H1 (cell line): ENCODE data around the gene SUSD5. TPM values are rescaled to one million over a fixed set of nuclear protein-coding genes. Genes with fewer than 3 reads are reported as not detected.

Experiments used
- ASH2L ChIP-seq: fragments of 200-600, 300-600 bp; sonication (generic); IDR thresholded peaks from one replicate; pipeline ENCODE4 v1.7.1; 2017; ENCODE audit warnings: low read length
- CHD7 ChIP-seq: fragments of 300-600 bp; sonication (generic); IDR thresholded peaks from 2 replicates; pipeline ENCODE4 v1.7.1; 2012; ENCODE audit warnings: low read length, moderate library complexity, mild to moderate bottlenecking, inconsistent platforms; ENCODE audit not compliant: insufficient replicate concordance
- EP300 ChIP-seq, 2 experiments: IDR thresholded peaks; 1 replicate in 1 of 2; 2 replicates in 1 of 2; pipeline ENCODE4 v1.6.1; 2011 to 2012; ENCODE audit warnings: low read depth in 2 of 2, low read length in 2 of 2, mild to moderate bottlenecking in 2 of 2, borderline replicate concordance in 1 of 2, inconsistent platforms in 1 of 2, moderate library complexity in 1 of 2
- EZH2 ChIP-seq: fragments of 200-600 bp; sonication (generic); IDR thresholded peaks from 2 replicates; pipeline ENCODE4 v1.7.1; 2012; ENCODE audit warnings: low read depth, mild to moderate bottlenecking, moderate library complexity, low read length, inconsistent platforms; ENCODE audit not compliant: severe bottlenecking
- MAX ChIP-seq: IDR thresholded peaks from 2 replicates; pipeline ENCODE4 v1.6.1; 2012; ENCODE audit warnings: inconsistent platforms
- SP2 ChIP-seq: IDR thresholded peaks from 2 replicates; pipeline ENCODE4 v1.6.1; 2012; ENCODE audit warnings: mild to moderate bottlenecking, low read length, inconsistent platforms
- USF2 ChIP-seq: IDR thresholded peaks from 2 replicates; pipeline ENCODE4 v1.6.1; 2011; ENCODE audit warnings: low read length, improper control_type of control experiment
- polyA plus RNA-seq, 7 experiments: library from polyadenylated mRNA; depleted of rRNA in 3 of 7; stranded (reverse) in 5 of 7; unstranded in 2 of 7; fragments of >200 nt in 5 of 7; fragments of 200-250 nt in 2 of 7; gene quantifications; 1 replicate in 5 of 7; 2 replicates in 1 of 7; 4 replicates in 1 of 7; pipeline versions ENCODE4 v1.2.1 to v1.2.3, GENCODE V29; 2011 to 2013; ENCODE audit warnings: missing spikeins in 2 of 7, mixed read lengths in 2 of 7
- total RNA-seq: library from RNA; stranded (reverse); fragmentation: NEBNext Ultra II Directional; extraction: Animal tissue kit (Norgen Biotek cat#: 25700); gene quantifications from 2 replicates; pipeline ENCODE4 v1.2.1, GENCODE V29; 2021

Gene SUSD5
- total and polyA plus RNA-seq, 2 of the 8 experiments (the other 6 are each of a cell fraction or from before 2014, with no cell fraction given), result 0.92 to 3.3 TPM

GRCh38 chr3:33115024-33115768, 103.4 kb downstream of the SUSD5 start (continued):
- TF ChIP-seq CHD7, result no peak
- no peak for TF ChIP-seq EP300 (IDR thresholded peaks at IDR 0.05; ENCODE audit: borderline replicate concordance in 1 of 2, low read depth in 2 of 2, low read length in 2 of 2)
- TF ChIP-seq USF2, result no peak
- no peak for TF ChIP-seq ASH2L
- no peak for TF ChIP-seq SP2
- TF ChIP-seq EZH2, result no peak
- no peak for TF ChIP-seq MAX
